Trophoblast cell (in vitro differentiated cells and primary cell): ENCODE measurements around the gene MAP3K20.

Experiments
- DNase-seq, 2 donors: peaks; one replicate each; pipeline ENCODE4 v3.0.0-alpha.2; 2016
- H2AFZ ChIP-seq: 2 replicates; pipeline ENCODE4 v1.6.1; 2013; ENCODE audit warnings: low read length, moderate library complexity, mild to moderate bottlenecking; ENCODE audit not compliant: insufficient read depth, poor library complexity
- H2AK5ac ChIP-seq: 2 replicates; pipeline ENCODE4 v1.6.1; 2013; ENCODE audit warnings: mild to moderate bottlenecking, low read length
- H2BK120ac ChIP-seq: 2 replicates; pipeline ENCODE4 v1.6.1; 2013; ENCODE audit warnings: low read length, mild to moderate bottlenecking, moderate library complexity; ENCODE audit not compliant: insufficient read depth, poor library complexity
- H2BK12ac ChIP-seq: 2 replicates; pipeline ENCODE4 v1.6.1; 2013; ENCODE audit warnings: mild to moderate bottlenecking, low read length, moderate library complexity
- H2BK5ac ChIP-seq: 2 replicates; pipeline ENCODE4 v1.6.1; 2013; ENCODE audit warnings: low read length, low read depth, moderate library complexity, mild to moderate bottlenecking; ENCODE audit not compliant: poor library complexity
- H3K14ac ChIP-seq: 2 replicates; pipeline ENCODE4 v1.6.1; 2013; ENCODE audit warnings: mild to moderate bottlenecking, low read length
- H3K18ac ChIP-seq: 2 replicates; pipeline ENCODE4 v1.6.1; 2013; ENCODE audit warnings: mild to moderate bottlenecking, low read length
- H3K23ac ChIP-seq: 2 replicates; pipeline ENCODE4 v1.6.1; 2013; ENCODE audit warnings: low read length
- H3K27ac ChIP-seq: 2 replicates; pipeline ENCODE4 v1.5.1; 2013; ENCODE audit warnings: low read depth, mild to moderate bottlenecking, inconsistent platforms, low read length, moderate library complexity
- H3K27me3 ChIP-seq: 2 replicates; pipeline ENCODE4 v1.6.1; 2013; ENCODE audit warnings: inconsistent platforms, mild to moderate bottlenecking, low read length, moderate library complexity; ENCODE audit not compliant: insufficient read depth
- H3K36me3 ChIP-seq, 2 experiments: 1 replicate in 1 of 2; 2 replicates in 1 of 2; pipeline ENCODE4 v1.6.1; 2013; ENCODE audit warnings: low read length in 2 of 2, mild to moderate bottlenecking in 2 of 2, moderate library complexity in 1 of 2; ENCODE audit not compliant: insufficient read depth in 2 of 2, control insufficient read depth in 1 of 2
- H3K4ac ChIP-seq: 2 replicates; pipeline ENCODE4 v1.6.1; 2013; ENCODE audit warnings: low read depth, mild to moderate bottlenecking, low read length, moderate library complexity
- H3K4me1 ChIP-seq, 2 experiments: 1 replicate in 1 of 2; 2 replicates in 1 of 2; pipeline ENCODE4 v1.6.1; 2013; ENCODE audit warnings: low read length in 2 of 2, mild to moderate bottlenecking in 2 of 2, moderate library complexity in 1 of 2; ENCODE audit not compliant: insufficient read depth in 2 of 2, control insufficient read depth in 1 of 2
- H3K4me2 ChIP-seq: 2 replicates; pipeline ENCODE4 v1.6.1; 2013; ENCODE audit warnings: inconsistent platforms, mild to moderate bottlenecking, low read length, moderate library complexity
- H3K4me3 ChIP-seq: 2 replicates; pipeline ENCODE4 v1.5.1; 2013; ENCODE audit warnings: mild to moderate bottlenecking, low read depth, low read length, inconsistent platforms
- H3K79me1 ChIP-seq: one replicate; pipeline ENCODE4 v1.6.1; 2013; ENCODE audit warnings: low read length
- H3K79me2 ChIP-seq: 2 replicates; pipeline ENCODE4 v1.6.1; 2013; ENCODE audit warnings: low read length, mild to moderate bottlenecking; ENCODE audit not compliant: control insufficient read depth, insufficient read depth, poor library complexity
- H3K9ac ChIP-seq: 2 replicates; pipeline ENCODE4 v1.6.1; 2013; ENCODE audit warnings: mild to moderate bottlenecking, low read length
- H3K9me3 ChIP-seq: 2 replicates; pipeline ENCODE4 v1.6.1; 2013; ENCODE audit warnings: low read depth, mild to moderate bottlenecking, control low read depth, inconsistent platforms, low read length; ENCODE audit not compliant: insufficient read depth
- H4K12ac ChIP-seq: 2 replicates; pipeline ENCODE4 v1.6.1; 2013; ENCODE audit warnings: low read depth, mild to moderate bottlenecking, low read length, moderate library complexity
- H4K8ac ChIP-seq: 2 replicates; pipeline ENCODE4 v1.6.1; 2013; ENCODE audit warnings: low read depth, mild to moderate bottlenecking, low read length, moderate library complexity
- H4K91ac ChIP-seq: one replicate; pipeline ENCODE4 v1.6.1; 2013; ENCODE audit warnings: low read depth, mild to moderate bottlenecking, low read length, moderate library complexity
- WGBS: extraction: QIAGEN DNeasy Blood & Tissue Kit; methylation state at CpG from one replicate; pipeline ENCODE4 v1.1.7; 2013; ENCODE audit warnings: missing lambda C conversion rate; ENCODE audit not compliant: insufficient read length, insufficient coverage; ENCODE audit errors: extremely low coverage; 5-methylcytosine and 5-hydroxymethylcytosine counted together

Gene MAP3K20

DNA sequence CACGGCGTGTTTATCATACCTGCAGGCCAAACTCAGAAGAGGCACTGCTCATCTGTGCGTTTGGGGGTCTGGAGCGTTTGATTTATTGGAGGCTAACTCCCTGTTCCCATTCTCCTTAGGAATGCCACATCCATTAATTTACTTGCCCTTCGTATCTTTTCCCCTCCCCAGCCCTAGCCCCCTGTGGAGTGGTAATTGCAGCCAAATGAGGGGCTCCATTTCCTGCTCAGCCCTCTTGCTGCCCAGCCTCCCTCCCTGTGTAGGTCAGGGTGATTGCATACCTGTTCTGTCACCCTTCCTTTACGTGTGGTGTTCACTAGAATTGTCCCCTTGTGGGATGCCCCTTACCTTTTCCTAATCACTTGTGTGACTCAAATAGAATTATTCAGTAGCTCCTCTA is 120.4 kb downstream of the MAP3K20 start:
- no peak overlapping the region for H2AK5ac ChIP-seq
- H3K4me3 ChIP-seq = no peak overlapping the region
- no CpG with 5 or more reads among the region's 6 CpGs for WGBS
- no peaks in the 10 kb centered on the region for H3K27me3 ChIP-seq
- H4K12ac ChIP-seq = no peak overlapping the region
- no peak overlapping the region for H2BK120ac ChIP-seq
- H2AFZ ChIP-seq = no peak overlapping the region
- no peak overlapping the region for H3K4ac ChIP-seq
- no peak overlapping the region for H3K4me2 ChIP-seq
- DNase-seq = no peak
- H3K4me1 ChIP-seq = peaks cover 2 to 3% of the 10 kb centered on the region in 2 experiments
- H4K8ac ChIP-seq = no peak overlapping the region
- H2BK5ac ChIP-seq = no peak overlapping the region
- no peak overlapping the region for H2BK12ac ChIP-seq
- no peaks in the 10 kb centered on the region for H3K79me1 ChIP-seq
- no peaks in the 10 kb centered on the region for H3K79me2 ChIP-seq
- peaks cover 0 to 3% of the 10 kb centered on the region in 2 experiments for H3K36me3 ChIP-seq
- no peak overlapping the region for H3K27ac ChIP-seq
- H3K9me3 ChIP-seq = no peaks in the 10 kb centered on the region
- H4K91ac ChIP-seq = no peak overlapping the region
- H3K14ac ChIP-seq = no peak overlapping the region
- H3K23ac ChIP-seq = no peak overlapping the region
- H3K9ac ChIP-seq = no peak overlapping the region
- no peak overlapping the region for H3K18ac ChIP-seq

GRCh38 chr2:173196638-173197037 is 121.0 kb downstream of the MAP3K20 start:
- H3K79me1 ChIP-seq = no peaks in the 10 kb centered on the region
- no peaks in the 10 kb centered on the region for H3K27me3 ChIP-seq
- no peak overlapping the region for H3K4me3 ChIP-seq
- no peak overlapping the region for H4K12ac ChIP-seq
- no peaks in the 10 kb centered on the region for H3K79me2 ChIP-seq
- H2BK12ac ChIP-seq = no peak overlapping the region
- no peak overlapping the region for H3K18ac ChIP-seq
- no peak overlapping the region for H2AK5ac ChIP-seq
- no peak overlapping the region for H3K27ac ChIP-seq
- H3K4ac ChIP-seq = no peak overlapping the region
- no peaks in the 10 kb centered on the region for H3K9me3 ChIP-seq
- no peak for DNase-seq
- no peak overlapping the region for H3K23ac ChIP-seq
- H3K4me1 ChIP-seq = peaks cover 2 to 3% of the 10 kb centered on the region in 2 experiments
- no peak overlapping the region for H3K4me2 ChIP-seq
- H3K36me3 ChIP-seq = peaks cover 0 to 3% of the 10 kb centered on the region in 2 experiments
- no peak overlapping the region for H2BK120ac ChIP-seq
- no CpG with 5 or more reads among the region's 4 CpGs for WGBS
- no peak overlapping the region for H2BK5ac ChIP-seq
- H3K14ac ChIP-seq = no peak overlapping the region
- H4K91ac ChIP-seq = no peak overlapping the region
- no peak overlapping the region for H2AFZ ChIP-seq
- H3K9ac ChIP-seq = no peak overlapping the region
- no peak overlapping the region for H4K8ac ChIP-seq

DNA sequence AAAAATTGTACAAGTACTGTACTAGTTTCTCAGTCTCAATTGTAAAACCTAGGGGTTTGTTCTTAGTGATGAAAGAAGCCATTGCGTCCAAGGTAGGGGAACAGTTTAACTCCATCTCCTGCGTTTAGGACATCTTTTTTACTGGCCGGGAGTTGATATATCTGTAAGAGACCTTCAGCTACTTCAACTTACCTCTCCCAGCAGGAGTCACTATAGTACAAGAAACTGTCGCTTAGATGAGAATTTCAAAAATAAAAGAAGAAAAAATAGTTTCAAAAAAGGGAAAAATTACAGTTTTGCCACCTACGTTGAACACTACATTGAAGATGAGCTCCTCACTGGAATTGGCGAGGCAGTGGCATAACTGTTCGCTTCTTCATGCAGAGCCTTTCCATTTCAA is 122.7 kb downstream of the MAP3K20 start:
- Histone ChIP-seq H3K27ac (no peak overlapping the region), H3K4me1 (peaks cover 2 to 3% of the 10 kb centered on the region in 2 experiments), H4K12ac (no peak overlapping the region), H2BK120ac (no peak overlapping the region), H3K14ac (no peak overlapping the region), H3K79me1 (no peaks in the 10 kb centered on the region), H3K18ac (no peak overlapping the region), H2BK5ac (no peak overlapping the region), H4K91ac (no peak overlapping the region), H3K27me3 (no peaks in the 10 kb centered on the region), H3K4me3 (no peak overlapping the region), H2AK5ac (no peak overlapping the region), H3K9ac (no peak overlapping the region), H4K8ac (no peak overlapping the region), H3K36me3 (peaks cover 0 to 3% of the 10 kb centered on the region in 2 experiments), H3K4me2 (no peak overlapping the region), H2AFZ (no peak overlapping the region), H3K23ac (no peak overlapping the region), H3K9me3 (no peaks in the 10 kb centered on the region), H3K79me2 (no peaks in the 10 kb centered on the region), H3K4ac (no peak overlapping the region), H2BK12ac (no peak overlapping the region)
- no peak for DNase-seq
- whole genome bisulfite sequencing = no CpG with 5 or more reads among the region's 7 CpGs

- Histone ChIP-seq H2BK12ac (no peak overlapping the region), H3K27me3 (no peaks in the 10 kb centered on the region), H4K12ac (no peak overlapping the region), H3K23ac (no peak overlapping the region), H2BK120ac (no peak overlapping the region), H3K4ac (no peak overlapping the region), H3K9ac (no peak overlapping the region), H3K36me3 (peaks cover 0 to 3% of the 10 kb centered on the region in 2 experiments), H3K18ac (no peak overlapping the region), H3K27ac (no peak overlapping the region), H2AFZ (no peak overlapping the region), H2AK5ac (no peak overlapping the region), H3K4me2 (no peak overlapping the region), H3K79me2 (no peaks in the 10 kb centered on the region), H3K79me1 (no peaks in the 10 kb centered on the region), H4K91ac (no peak overlapping the region), H4K8ac (no peak overlapping the region), H2BK5ac (no peak overlapping the region), H3K9me3 (no peaks in the 10 kb centered on the region), H3K14ac (no peak overlapping the region), H3K4me1 (peaks cover 2 to 3% of the 10 kb centered on the region in 2 experiments), H3K4me3 (no peak overlapping the region)
- no peak for DNase-seq
- WGBS = no CpG with 5 or more reads among the region's 1 CpG
These were observed 123.6 kb downstream of the MAP3K20 start for GRCh38 chr2:173199294-173199693.
